ENCODE data around the gene NOS1AP. TPM values are rescaled to one million over a fixed set of nuclear protein-coding genes. Genes with fewer than 3 reads are reported as not detected.

The NOS1AP gene
- total RNA-seq, 4 donors from 2014 or later = 8.5 to 34.8 (median 14.1) TPM

DNA sequence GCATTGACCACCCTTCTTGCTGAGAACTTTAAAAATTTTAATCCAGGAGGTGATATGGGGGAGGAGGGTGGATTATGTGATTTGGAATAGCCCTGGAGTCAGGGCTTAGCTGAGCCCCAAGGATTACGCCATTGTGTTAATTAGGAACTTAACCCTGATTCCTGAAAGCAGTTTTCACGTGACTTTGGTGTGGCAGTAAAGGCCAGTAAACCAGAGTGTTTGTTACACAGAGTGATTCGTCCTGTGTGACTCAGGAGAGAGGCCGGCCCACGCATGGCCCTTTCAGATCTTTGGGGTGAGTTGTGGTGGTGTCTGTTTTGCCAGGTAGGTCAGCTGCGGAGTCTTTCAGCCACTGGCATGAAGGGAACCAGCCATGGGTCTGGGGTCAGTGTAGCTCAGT lies 107.6 kb downstream of the NOS1AP start:
- DNase-seq = no peak
- in situ Hi-C loops (cut with MboI; ENCODE audit: low pct_ligation_motif_present in 1 of 4, low pct_unique_long_range_greater_than_20kb in 1 of 4, low sequenced_read_pairs in 3 of 4) (no loop called here), intact Hi-C loops (cut with DNase I; ENCODE audit: low total_unique reads) (no loop called here)
- Histone ChIP-seq H3K36me3 (no peaks in the 10 kb centered on the region), H3K27me3 (no peaks in the 10 kb centered on the region), H3K27ac (no peak overlapping the region), H3K4me1 (peaks cover 0 to 21% (median 2%) of the 10 kb centered on the region in 4 donors), H3K4me3 (no peak overlapping the region), H3K9me3 (no peaks in the 10 kb centered on the region)
- WGBS, 2 donors (ENCODE audit: low coverage in 1 of 2) = 89% methylated on average over 6 of the region's 6 CpGs; no CpG with 5 or more reads in 1 of the 2 donors
- TF ChIP-seq POLR2AphosphoS5 (IDR thresholded peaks at IDR 0.05) (no peak), EP300 (IDR thresholded peaks at IDR 0.05; ENCODE audit: low read depth) (no peak), POLR2A (IDR thresholded peaks at IDR 0.05) (no peak)
- TF ChIP-seq, protein P1, sequence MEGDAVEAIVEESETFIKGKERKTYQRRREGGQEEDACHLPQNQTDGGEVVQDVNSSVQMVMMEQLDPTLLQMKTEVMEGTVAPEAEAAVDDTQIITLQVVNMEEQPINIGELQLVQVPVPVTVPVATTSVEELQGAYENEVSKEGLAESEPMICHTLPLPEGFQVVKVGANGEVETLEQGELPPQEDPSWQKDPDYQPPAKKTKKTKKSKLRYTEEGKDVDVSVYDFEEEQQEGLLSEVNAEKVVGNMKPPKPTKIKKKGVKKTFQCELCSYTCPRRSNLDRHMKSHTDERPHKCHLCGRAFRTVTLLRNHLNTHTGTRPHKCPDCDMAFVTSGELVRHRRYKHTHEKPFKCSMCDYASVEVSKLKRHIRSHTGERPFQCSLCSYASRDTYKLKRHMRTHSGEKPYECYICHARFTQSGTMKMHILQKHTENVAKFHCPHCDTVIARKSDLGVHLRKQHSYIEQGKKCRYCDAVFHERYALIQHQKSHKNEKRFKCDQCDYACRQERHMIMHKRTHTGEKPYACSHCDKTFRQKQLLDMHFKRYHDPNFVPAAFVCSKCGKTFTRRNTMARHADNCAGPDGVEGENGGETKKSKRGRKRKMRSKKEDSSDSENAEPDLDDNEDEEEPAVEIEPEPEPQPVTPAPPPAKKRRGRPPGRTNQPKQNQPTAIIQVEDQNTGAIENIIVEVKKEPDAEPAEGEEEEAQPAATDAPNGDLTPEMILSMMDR (IDR thresholded peaks at IDR 0.05) = no peak

DNA sequence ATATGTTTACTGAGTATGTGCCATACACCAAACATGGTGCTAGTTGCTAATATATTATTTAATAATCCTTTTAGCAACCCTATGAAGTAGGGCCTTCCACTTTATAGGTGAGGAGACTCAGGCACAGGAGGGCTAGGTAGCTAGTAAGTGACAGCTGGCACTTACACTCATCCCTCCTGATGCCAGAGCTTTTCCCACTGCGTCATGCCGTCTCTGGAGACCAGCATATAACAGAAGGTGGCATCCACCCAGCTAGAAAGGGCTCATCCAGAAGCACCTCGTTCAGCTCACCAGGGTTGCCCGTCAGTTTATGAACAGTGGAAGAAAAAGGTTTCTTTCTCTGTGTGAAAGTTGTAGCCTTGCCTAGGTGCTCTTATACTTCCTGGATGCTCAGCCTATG lies 108.9 kb downstream of the NOS1AP start:
- Histone ChIP-seq H3K27ac (peak overlapping the region in 1 of 4 donors; percentile 24), H3K4me1 (peaks cover 0 to 21% (median 2%) of the 10 kb centered on the region in 4 donors), H3K36me3 (no peaks in the 10 kb centered on the region), H3K27me3 (no peaks in the 10 kb centered on the region), H3K9me3 (no peaks in the 10 kb centered on the region), H3K4me3 (no peak overlapping the region)
- 66 to 75% methylated on average over 4 of the region's 4 CpGs for WGBS, 2 donors (ENCODE audit: low coverage in 1 of 2)
- TF ChIP-seq POLR2A (IDR thresholded peaks at IDR 0.05) = no peak
- TF ChIP-seq POLR2AphosphoS5 (IDR thresholded peaks at IDR 0.05) = no peak
- TF ChIP-seq EP300 (IDR thresholded peaks at IDR 0.05; ENCODE audit: low read depth) = no peak
- TF ChIP-seq, protein P1 (IDR thresholded peaks at IDR 0.05) = no peak
- intact Hi-C loops (cut with DNase I; ENCODE audit: low total_unique reads) = no loop called here
- no peak for DNase-seq
- in situ Hi-C loops (cut with MboI; ENCODE audit: low pct_ligation_motif_present in 1 of 4, low pct_unique_long_range_greater_than_20kb in 1 of 4, low sequenced_read_pairs in 3 of 4) = no loop called here

DNA sequence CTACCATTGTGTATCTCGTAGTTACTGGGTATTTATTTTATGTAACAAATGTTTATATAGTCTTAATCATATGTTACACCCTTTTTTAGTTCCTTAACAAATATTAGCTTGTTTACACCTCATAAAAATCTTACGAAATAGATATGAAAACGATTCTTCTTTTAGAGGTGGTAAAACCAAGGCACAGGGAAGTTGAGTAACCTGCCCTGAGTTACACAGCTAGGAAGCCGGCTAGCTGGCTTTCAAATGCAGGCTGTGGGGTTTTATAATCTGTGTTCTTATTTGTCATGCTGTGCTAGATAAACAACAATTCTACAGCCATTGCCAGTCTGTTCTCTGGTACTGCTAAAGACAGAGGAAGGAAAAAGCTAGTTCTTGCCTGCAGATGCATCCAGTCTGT lies 109.6 kb downstream of the NOS1AP start:
- 40 to 42% methylated on average over 4 of the region's 4 CpGs for WGBS, 2 donors (ENCODE audit: low coverage in 1 of 2)

DNA sequence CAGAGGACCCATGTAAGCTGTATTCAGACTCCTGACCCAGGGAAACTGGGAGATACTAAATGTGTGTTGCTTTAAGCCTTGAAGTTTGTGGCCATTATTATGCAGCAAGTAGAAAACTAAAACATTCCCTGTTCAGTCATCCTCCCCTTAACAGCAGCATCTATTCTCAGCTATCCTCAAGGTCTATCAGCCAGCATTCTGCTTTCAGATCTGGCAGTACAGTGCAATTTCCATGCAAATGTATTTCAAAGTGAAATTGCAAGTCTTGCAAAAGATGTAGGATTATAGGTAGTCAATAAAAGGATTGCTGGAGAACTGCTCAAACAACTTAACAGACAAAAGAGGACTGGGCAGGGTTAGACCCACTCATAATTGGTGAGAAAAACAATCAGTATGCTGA lies 111.3 kb downstream of the NOS1AP start:
- Histone ChIP-seq H3K27me3 (no peaks in the 10 kb centered on the region), H3K36me3 (no peaks in the 10 kb centered on the region), H3K4me3 (no peak overlapping the region), H3K4me1 (peaks cover 0 to 18% (median 0%) of the 10 kb centered on the region in 4 donors), H3K27ac (no peak overlapping the region), H3K9me3 (no peaks in the 10 kb centered on the region)
- TF ChIP-seq EP300 (IDR thresholded peaks at IDR 0.05; ENCODE audit: low read depth) (no peak), POLR2AphosphoS5 (IDR thresholded peaks at IDR 0.05) (no peak), POLR2A (IDR thresholded peaks at IDR 0.05) (no peak)
- TF ChIP-seq, protein P1 (IDR thresholded peaks at IDR 0.05) = no peak
- intact Hi-C loops (cut with DNase I; ENCODE audit: low total_unique reads) (no loop called here), in situ Hi-C loops (cut with MboI; ENCODE audit: low pct_ligation_motif_present in 1 of 4, low pct_unique_long_range_greater_than_20kb in 1 of 4, low sequenced_read_pairs in 3 of 4) (no loop called here)
- DNase-seq = no peak

More for the DNA sequence above, 109.6 kb downstream of the NOS1AP start:
- in situ Hi-C loops (cut with MboI; ENCODE audit: low pct_ligation_motif_present in 1 of 4, low pct_unique_long_range_greater_than_20kb in 1 of 4, low sequenced_read_pairs in 3 of 4) (no loop called here), intact Hi-C loops (cut with DNase I; ENCODE audit: low total_unique reads) (no loop called here)
- Histone ChIP-seq H3K27me3 (no peaks in the 10 kb centered on the region), H3K27ac (no peak overlapping the region), H3K4me3 (no peak overlapping the region), H3K4me1 (peaks cover 0 to 21% (median 2%) of the 10 kb centered on the region in 4 donors), H3K9me3 (no peaks in the 10 kb centered on the region), H3K36me3 (no peaks in the 10 kb centered on the region)
- DNase-seq = no peak
- TF ChIP-seq EP300 (IDR thresholded peaks at IDR 0.05; ENCODE audit: low read depth) = no peak
- TF ChIP-seq, protein P1 (IDR thresholded peaks at IDR 0.05) = no peak
- TF ChIP-seq POLR2AphosphoS5 (IDR thresholded peaks at IDR 0.05) = no peak
- TF ChIP-seq POLR2A (IDR thresholded peaks at IDR 0.05) = no peak

Data from transverse colon (tissue), 4 donors.